ENCODE results near the gene RGS16.

Gene RGS16

DNA sequence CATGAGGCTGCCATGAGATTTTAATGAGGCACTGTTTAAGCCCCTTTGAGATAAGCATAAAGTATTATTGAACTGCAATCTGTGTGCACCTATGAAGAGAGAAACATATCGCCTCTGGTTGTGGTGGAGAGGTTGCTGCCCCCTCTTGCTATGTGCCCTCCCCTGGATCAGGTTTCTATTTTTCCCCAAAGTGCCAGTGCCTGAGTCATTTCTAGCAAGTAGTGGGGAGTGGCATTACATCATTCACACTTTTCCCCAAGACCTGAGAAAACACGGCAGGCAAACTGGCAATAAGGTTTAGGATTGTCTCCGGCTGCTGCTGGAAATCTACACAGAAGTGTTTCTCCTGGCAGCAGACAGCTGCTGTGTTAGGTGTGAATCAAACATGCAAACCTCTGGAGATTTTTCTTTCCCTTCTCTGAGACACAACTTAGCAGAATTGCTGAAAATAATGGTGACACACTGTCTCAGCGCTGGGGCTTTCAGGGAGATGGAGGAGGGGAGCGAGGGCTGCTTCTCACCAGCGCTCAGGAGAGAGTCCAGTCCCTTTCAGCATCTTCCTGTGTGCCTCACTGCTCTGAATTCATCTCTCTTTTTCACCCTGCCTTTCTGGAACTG is 13.7 kb upstream of the RGS16 start (continued):
- TF ChIP-seq, protein P1, sequence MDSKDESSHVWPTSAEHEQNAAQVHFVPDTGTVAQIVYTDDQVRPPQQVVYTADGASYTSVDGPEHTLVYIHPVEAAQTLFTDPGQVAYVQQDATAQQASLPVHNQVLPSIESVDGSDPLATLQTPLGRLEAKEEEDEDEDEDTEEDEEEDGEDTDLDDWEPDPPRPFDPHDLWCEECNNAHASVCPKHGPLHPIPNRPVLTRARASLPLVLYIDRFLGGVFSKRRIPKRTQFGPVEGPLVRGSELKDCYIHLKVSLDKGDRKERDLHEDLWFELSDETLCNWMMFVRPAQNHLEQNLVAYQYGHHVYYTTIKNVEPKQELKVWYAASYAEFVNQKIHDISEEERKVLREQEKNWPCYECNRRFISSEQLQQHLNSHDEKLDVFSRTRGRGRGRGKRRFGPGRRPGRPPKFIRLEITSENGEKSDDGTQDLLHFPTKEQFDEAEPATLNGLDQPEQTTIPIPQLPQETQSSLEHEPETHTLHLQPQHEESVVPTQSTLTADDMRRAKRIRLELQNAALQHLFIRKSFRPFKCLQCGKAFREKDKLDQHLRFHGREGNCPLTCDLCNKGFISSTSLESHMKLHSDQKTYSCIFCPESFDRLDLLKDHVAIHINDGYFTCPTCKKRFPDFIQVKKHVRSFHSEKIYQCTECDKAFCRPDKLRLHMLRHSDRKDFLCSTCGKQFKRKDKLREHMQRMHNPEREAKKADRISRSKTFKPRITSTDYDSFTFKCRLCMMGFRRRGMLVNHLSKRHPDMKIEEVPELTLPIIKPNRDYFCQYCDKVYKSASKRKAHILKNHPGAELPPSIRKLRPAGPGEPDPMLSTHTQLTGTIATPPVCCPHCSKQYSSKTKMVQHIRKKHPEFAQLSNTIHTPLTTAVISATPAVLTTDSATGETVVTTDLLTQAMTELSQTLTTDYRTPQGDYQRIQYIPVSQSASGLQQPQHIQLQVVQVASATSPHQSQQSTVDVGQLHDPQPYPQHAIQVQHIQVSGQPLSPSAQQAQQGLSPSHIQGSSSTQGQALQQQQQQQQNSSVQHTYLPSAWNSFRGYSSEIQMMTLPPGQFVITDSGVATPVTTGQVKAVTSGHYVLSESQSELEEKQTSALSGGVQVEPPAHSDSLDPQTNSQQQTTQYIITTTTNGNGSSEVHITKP (tag by site-specific recombination; IDR thresholded peaks at IDR 0.05): peak; percentile 85
- TF ChIP-seq ZBTB21 (tag by site-specific recombination; IDR thresholded peaks at IDR 0.05) (peak; percentile 87), SP2 (tag by site-specific recombination; IDR thresholded peaks at IDR 0.05) (peak; percentile 16; the same call in 1 of the 2 replicates), ZNF76 (tag by site-specific recombination; IDR thresholded peaks at IDR 0.05; ENCODE audit: borderline replicate concordance, low read depth) (peak; percentile 31; the same call in 1 of the 2 replicates), ZXDB (tag by site-specific recombination; IDR thresholded peaks at IDR 0.05) (peak; percentile 90), ZNF10 (tag by site-specific recombination; IDR thresholded peaks at IDR 0.05) (peak; percentile 77), ZNF776 (tag by site-specific recombination; IDR thresholded peaks at IDR 0.05; ENCODE audit: borderline replicate concordance) (no peak), ZNF830 (tag by site-specific recombination; IDR thresholded peaks at IDR 0.05; ENCODE audit: low read depth) (no peak), ZNF792 (tag by site-specific recombination; IDR thresholded peaks at IDR 0.05) (peak; percentile 81; the same call in 1 of the 2 replicates), ZNF654 (tag by site-specific recombination; IDR thresholded peaks at IDR 0.05; ENCODE audit: low read depth) (0 out of 2 replicates have a peak, but pooled peaks have one; percentile 21), SCRT2 (tag by site-specific recombination; IDR thresholded peaks at IDR 0.05) (peak; percentile 84), GLI2 (tag by site-specific recombination; IDR thresholded peaks at IDR 0.05; ENCODE audit: borderline replicate concordance, low read depth) (peak; percentile 75; the same call in 1 of the 2 replicates), ZNF610 (tag by site-specific recombination; IDR thresholded peaks at IDR 0.05; ENCODE audit: borderline replicate concordance) (no peak; the same call in 1 of the 2 replicates), MZF1 (tag by site-specific recombination; IDR thresholded peaks at IDR 0.05; ENCODE audit: borderline replicate concordance) (peak; percentile 97), ZNF596 (tag by site-specific recombination; IDR thresholded peaks at IDR 0.05) (peak; percentile 43; the same call in 1 of the 2 replicates), MYNN (tag by site-specific recombination; IDR thresholded peaks at IDR 0.05; ENCODE audit: borderline replicate concordance) (no peak), ZBTB17 (tag by site-specific recombination; IDR thresholded peaks at IDR 0.05) (peak; percentile 87), TCF7L2 (IDR thresholded peaks at IDR 0.05; ENCODE audit: borderline replicate concordance, low read depth, low read length) (no peak), ZNF223 (tag by site-specific recombination; IDR thresholded peaks at IDR 0.05) (no peak), ZFHX2 (tag by site-specific recombination; conservative IDR thresholded peaks at IDR 0.05) (0 out of 2 replicates have a peak, but pooled peaks have one; percentile 9), HOXA7 (CRISPR knock-in tag; IDR thresholded peaks at IDR 0.05; ENCODE audit: borderline replicate concordance) (no peak), ZNF324 (tag by site-specific recombination; IDR thresholded peaks at IDR 0.05) (peak; percentile 87), ZNF677 (tag by site-specific recombination; IDR thresholded peaks at IDR 0.05) (no peak), ZNF341 (tag by site-specific recombination; IDR thresholded peaks at IDR 0.05; ENCODE audit: low read depth) (peak; percentile 46), ZNF350 (tag by site-specific recombination; IDR thresholded peaks at IDR 0.05) (no peak), ZNF558 (tag by site-specific recombination; IDR thresholded peaks at IDR 0.05) (peak; percentile 60; the same call in 1 of the 2 replicates), ZNF221 (tag by site-specific recombination; IDR thresholded peaks at IDR 0.05; ENCODE audit: borderline replicate concordance) (no peak), KLF8 (tag by site-specific recombination; IDR thresholded peaks at IDR 0.05) (peak; percentile 90), ZEB2 (tag by site-specific recombination; IDR thresholded peaks at IDR 0.05) (peak; percentile 97), KLF9 (tag by site-specific recombination; IDR thresholded peaks at IDR 0.05; ENCODE audit: low read depth) (peak; percentile 73; the same call in 1 of the 2 replicates), WT1 (tag by site-specific recombination; IDR thresholded peaks at IDR 0.05) (peak; percentile 100), ZNF404 (tag by site-specific recombination; IDR thresholded peaks at IDR 0.05) (no peak), ZSCAN23 (tag by site-specific recombination; IDR thresholded peaks at IDR 0.05) (peak; percentile 41; the same call in 1 of the 2 replicates), ZNF560 (tag by site-specific recombination; IDR thresholded peaks at IDR 0.05; ENCODE audit: borderline replicate concordance) (no peak), ZNF335 (tag by site-specific recombination; conservative IDR thresholded peaks at IDR 0.05) (peak; percentile 74), ZNF121 (tag by site-specific recombination; IDR thresholded peaks at IDR 0.05) (no peak)
- TF ChIP-seq, protein P2, sequence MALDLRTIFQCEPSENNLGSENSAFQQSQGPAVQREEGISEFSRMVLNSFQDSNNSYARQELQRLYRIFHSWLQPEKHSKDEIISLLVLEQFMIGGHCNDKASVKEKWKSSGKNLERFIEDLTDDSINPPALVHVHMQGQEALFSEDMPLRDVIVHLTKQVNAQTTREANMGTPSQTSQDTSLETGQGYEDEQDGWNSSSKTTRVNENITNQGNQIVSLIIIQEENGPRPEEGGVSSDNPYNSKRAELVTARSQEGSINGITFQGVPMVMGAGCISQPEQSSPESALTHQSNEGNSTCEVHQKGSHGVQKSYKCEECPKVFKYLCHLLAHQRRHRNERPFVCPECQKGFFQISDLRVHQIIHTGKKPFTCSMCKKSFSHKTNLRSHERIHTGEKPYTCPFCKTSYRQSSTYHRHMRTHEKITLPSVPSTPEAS (tag by site-specific recombination; IDR thresholded peaks at IDR 0.05): peak; percentile 42; the same call in 1 of the 2 replicates
- TF ChIP-seq, protein P3, sequence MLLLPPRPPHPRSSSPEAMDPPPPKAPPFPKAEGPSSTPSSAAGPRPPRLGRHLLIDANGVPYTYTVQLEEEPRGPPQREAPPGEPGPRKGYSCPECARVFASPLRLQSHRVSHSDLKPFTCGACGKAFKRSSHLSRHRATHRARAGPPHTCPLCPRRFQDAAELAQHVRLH (tag by site-specific recombination; IDR thresholded peaks at IDR 0.05): peak; percentile 79

Data from HEK293 (cell line).